ENCODE results near the gene TMEM61. TPM values are rescaled to one million over a fixed set of nuclear protein-coding genes. Genes with fewer than 3 reads are reported as not detected.

TMEM61 gene
- total RNA-seq, result not detected in 2 replicates

DNA sequence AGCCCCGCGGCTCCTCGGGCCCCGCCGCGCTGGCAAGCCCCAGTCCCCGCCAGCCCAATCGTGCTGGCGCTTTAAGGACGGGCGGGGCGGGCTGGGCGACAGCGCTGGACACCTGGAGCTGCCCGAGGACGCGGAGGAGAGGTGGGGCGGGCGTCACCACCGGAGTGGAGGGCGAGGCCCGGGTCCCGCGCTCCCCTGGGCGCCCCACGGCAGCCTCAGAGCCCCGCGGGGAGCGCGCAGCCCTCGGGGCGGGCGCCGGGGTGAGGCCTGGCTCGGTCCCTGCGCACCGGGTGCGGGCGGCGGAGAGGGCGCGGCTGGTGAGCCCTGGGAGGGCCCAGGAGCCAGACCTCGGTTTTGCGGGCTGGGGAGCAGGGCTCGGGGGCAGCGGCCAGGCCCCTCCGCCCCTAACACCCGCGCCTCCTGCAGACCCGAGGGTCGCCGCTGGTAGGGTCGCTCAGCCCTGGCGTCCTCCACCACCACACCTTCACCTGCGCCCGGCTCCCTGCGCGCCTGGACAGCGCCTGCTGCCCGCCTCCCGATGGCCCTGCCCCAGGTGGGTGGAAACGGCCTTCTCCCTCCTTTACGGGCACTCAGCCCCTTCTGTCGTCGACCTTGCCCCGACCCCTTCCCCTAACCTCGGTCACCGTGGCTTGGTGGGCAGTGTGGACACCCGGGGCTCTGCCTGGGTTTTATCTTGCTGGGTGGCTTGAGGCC is at the start of gene TMEM61:
TMEM61 (plus strand) TSS at position 101 of the 714 bp plus-strand sequence; CDS start at position 539, 438 bp downstream.

DNA sequence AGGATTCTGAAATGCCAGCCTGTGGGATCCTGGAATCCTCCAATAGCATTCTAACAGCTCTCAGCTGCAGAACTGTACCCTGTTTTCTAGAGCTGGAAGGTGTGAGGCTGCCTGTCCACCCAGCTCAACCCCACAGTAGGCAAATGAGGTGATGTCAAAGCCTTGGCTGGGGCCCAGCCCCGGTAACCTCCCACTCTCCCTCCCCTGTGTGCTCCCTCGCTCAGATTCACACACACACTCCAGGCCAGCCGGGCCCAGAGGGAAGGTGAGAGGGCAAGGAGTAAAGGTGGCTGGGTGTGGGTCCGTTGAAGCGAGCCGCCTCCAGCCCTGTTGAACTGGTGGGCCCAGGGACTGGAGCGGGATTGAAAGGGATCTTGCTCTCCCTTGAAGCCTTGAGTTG is 18.2 kb downstream of the TMEM61 start, which contains the start of gene BSND:
BSND (plus strand) TSS at position 257 of the 400 bp plus-strand sequence. CDS start 254 bp downstream, outside the sequence.

DNA sequence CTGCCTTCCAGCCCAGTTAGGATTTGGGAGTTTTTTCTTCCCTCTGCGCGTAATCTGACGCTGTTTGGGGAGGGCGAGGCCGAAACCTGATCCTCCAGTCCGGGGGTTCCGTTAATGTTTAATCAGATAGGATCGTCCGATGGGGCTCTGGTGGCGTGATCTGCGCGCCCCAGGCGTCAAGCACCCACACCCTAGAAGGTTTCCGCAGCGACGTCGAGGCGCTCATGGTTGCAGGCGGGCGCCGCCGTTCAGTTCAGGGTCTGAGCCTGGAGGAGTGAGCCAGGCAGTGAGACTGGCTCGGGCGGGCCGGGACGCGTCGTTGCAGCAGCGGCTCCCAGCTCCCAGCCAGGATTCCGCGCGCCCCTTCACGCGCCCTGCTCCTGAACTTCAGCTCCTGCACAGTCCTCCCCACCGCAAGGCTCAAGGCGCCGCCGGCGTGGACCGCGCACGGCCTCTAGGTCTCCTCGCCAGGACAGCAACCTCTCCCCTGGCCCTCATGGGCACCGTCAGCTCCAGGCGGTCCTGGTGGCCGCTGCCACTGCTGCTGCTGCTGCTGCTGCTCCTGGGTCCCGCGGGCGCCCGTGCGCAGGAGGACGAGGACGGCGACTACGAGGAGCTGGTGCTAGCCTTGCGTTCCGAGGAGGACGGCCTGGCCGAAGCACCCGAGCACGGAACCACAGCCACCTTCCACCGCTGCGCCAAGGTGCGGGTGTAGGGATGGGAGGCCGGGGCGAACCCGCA is 59.1 kb downstream of the TMEM61 start, which contains the start of gene PCSK9:
PCSK9 (plus strand) TSS at position 207 of the 741 bp plus-strand sequence; CDS start at position 497, 290 bp downstream.

Other genes starting within 250 kb of the TMEM61 start
- gene PARS2, start 216.1 kb upstream of the TMEM61 start, total RNA-seq, result 3.3 and 4.6 TPM in 2 replicates
- gene TTC22, start 179.3 kb upstream of the TMEM61 start, total RNA-seq, result not detected in 2 replicates
- gene DHCR24, start 93.4 kb upstream of the TMEM61 start, total RNA-seq, result 56.2 and 188 TPM in 2 replicates
- gene BSND, start 18.3 kb downstream of the TMEM61 start, total RNA-seq, result not detected in 2 replicates
- 0.10 TPM in 1 of 2 replicates, not detected in the other for gene PCSK9, start 58.9 kb downstream of the TMEM61 start, total RNA-seq
- 40.8 and 46.8 TPM in 2 replicates for gene USP24, start 234.7 kb downstream of the TMEM61 start, total RNA-seq